ENCODE measurements around the gene IL10. TPM values are rescaled to one million over a fixed set of nuclear protein-coding genes. Genes with fewer than 3 reads are reported as not detected.

Gene IL10
- total and polyA plus RNA-seq, 8 donors: 0.05 to 0.81 (median 0.24) TPM; not detected in 1

- TF ChIP-seq CTCF (IDR thresholded peaks at IDR 0.05): no peak
Measured at GRCh38 chr1:206761159-206761768, 11.0 kb downstream of the IL10 start.

GRCh38 chr1:206760590-206760989 is 11.7 kb downstream of the IL10 start:
- intact Hi-C loops (cut with DNase I): no loop called here
- FAIRE-seq: no peak
- Histone ChIP-seq H3K9me3 (no peaks in the 10 kb centered on the region), H3K4me3 (no peak overlapping the region), H3K36me3 (no peaks in the 10 kb centered on the region), H3K27ac (no peak overlapping the region), H3K4me1 (no peaks in the 10 kb centered on the region), H3K27me3 (no peaks in the 10 kb centered on the region)
- no peak for DNase-seq
- ATAC-seq: no peak
- no peak for TF ChIP-seq CTCF (IDR thresholded peaks at IDR 0.05)
- 46 to 51% methylated on average over 1 of the region's 1 CpG for WGBS, 2 donors

More at GRCh38 chr1:206761159-206761768, 11.0 kb downstream of the IL10 start:
- FAIRE-seq: no peak
- Histone ChIP-seq H3K4me1 (no peaks in the 10 kb centered on the region), H3K27ac (no peak overlapping the region), H3K27me3 (no peaks in the 10 kb centered on the region), H3K4me3 (no peak overlapping the region), H3K9me3 (no peaks in the 10 kb centered on the region), H3K36me3 (no peaks in the 10 kb centered on the region)
- WGBS, 2 donors: 54 to 57% methylated on average over 6 of the region's 6 CpGs
- intact Hi-C loops (cut with DNase I): no loop called here
- DNase-seq: no peak
- no peak for ATAC-seq

- Histone ChIP-seq H3K27ac (no peak overlapping the region), H3K9me3 (no peaks in the 10 kb centered on the region), H3K36me3 (no peaks in the 10 kb centered on the region), H3K4me1 (no peaks in the 10 kb centered on the region), H3K27me3 (no peaks in the 10 kb centered on the region), H3K4me3 (no peak overlapping the region)
- DNase-seq (no peak), FAIRE-seq (no peak), ATAC-seq (no peak)
- TF ChIP-seq CTCF (IDR thresholded peaks at IDR 0.05): no peak
- WGBS, 2 donors: 65 to 71% methylated on average over 13 of the region's 13 CpGs
- intact Hi-C loops (cut with DNase I): no loop called here
Measured at GRCh38 chr1:206757524-206758266, 14.6 kb downstream of the IL10 start.

- Histone ChIP-seq H3K9me3 (no peaks in the 10 kb centered on the region), H3K36me3 (no peaks in the 10 kb centered on the region), H3K4me1 (no peaks in the 10 kb centered on the region), H3K27ac (no peak overlapping the region), H3K4me3 (no peak overlapping the region), H3K27me3 (no peaks in the 10 kb centered on the region)
- ATAC-seq: peak in 1 of 4 donors; percentile 45
- intact Hi-C loops (cut with DNase I): no loop called here
- no peak for TF ChIP-seq CTCF (IDR thresholded peaks at IDR 0.05)
- DNase-seq: no peak
- no peak for FAIRE-seq
- 74 to 87% methylated on average over 1 of the region's 1 CpG for WGBS, 2 donors
Measured at GRCh38 chr1:206754011-206754410, 18.3 kb downstream of the IL10 start.

GRCh38 chr1:206753141-206753540 is 19.2 kb downstream of the IL10 start:
- DNase-seq (no peak), ATAC-seq (peak in 1 of 4 donors; percentile 21), FAIRE-seq (no peak)
- 93 to 94% methylated on average over 3 of the region's 3 CpGs for WGBS, 2 donors
- H3K27ac ChIP-seq: no peak overlapping the region
- no peaks in the 10 kb centered on the region for H3K27me3 ChIP-seq
- no peaks in the 10 kb centered on the region for H3K36me3 ChIP-seq
- no peaks in the 10 kb centered on the region for H3K9me3 ChIP-seq
- intact Hi-C loops (cut with DNase I): no loop called here
- no peaks in the 10 kb centered on the region for H3K4me1 ChIP-seq
- H3K4me3 ChIP-seq: no peak overlapping the region
- TF ChIP-seq CTCF (IDR thresholded peaks at IDR 0.05): no peak
